Measurements from ENCODE around the gene RASD2.

RASD2 gene

DNA sequence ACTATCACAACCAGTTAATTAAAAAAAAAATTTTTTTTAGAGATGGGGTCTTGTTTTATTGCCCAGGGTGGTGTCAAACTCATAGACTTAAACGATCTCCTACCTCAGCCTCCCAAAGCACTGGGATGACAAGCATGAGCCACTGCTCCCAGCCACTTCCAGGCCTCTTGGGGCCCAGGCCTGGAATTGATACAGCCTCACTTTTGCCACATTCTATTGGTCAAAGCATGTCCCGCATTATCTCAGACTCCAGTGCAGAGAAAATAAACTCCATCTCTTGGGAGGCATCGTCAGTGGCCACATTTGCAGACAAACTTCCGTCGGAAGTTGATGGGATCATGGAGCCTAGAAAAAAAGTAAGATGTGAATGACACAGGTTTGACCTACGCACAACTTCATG is 9.4 kb upstream of the RASD2 start:
- H3K4me1 ChIP-seq (ENCODE audit: insufficient read depth, low read length) = no peaks in the 10 kb centered on the region
- H3K27me3 ChIP-seq (ENCODE audit: insufficient read depth, low read length) = 0 out of 2 replicates have a peak, but pooled peaks cover 5% of the 10 kb centered on the region
- no peak overlapping the region for H3K4me3 ChIP-seq (ENCODE audit: low read length)
- H3K9ac ChIP-seq (ENCODE audit: low read depth, low read length) = no peak overlapping the region
- H3K27ac ChIP-seq (ENCODE audit: low read length) = no peak overlapping the region
- H3K36me3 ChIP-seq (ENCODE audit: insufficient read depth, low read depth, low read length) = no peaks in the 10 kb centered on the region
- no peaks in the 10 kb centered on the region for H3K9me3 ChIP-seq (ENCODE audit: insufficient read depth, low read depth, low read length)

DNA sequence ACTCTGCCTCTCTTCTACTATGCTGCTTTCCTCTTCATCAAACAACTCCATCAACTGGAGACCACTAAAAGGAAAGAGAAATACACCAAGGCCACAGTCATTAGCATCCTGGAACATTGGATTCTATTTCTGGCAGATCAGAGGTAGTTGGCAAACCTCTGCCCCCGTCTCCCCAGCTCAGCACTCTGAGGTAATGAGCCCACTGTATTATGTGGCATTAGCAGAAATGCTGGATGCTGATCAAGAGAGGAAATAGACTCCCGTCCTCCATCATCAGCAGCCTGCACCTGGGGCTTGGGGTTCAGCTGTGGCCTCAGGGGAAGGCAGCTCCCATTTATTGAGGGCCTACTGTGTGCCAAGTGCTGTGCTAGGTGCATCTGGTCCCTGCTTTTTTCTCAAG is 9.0 kb upstream of the RASD2 start:
- Histone ChIP-seq H3K4me1 (ENCODE audit: insufficient read depth, low read length) (no peaks in the 10 kb centered on the region), H3K36me3 (ENCODE audit: insufficient read depth, low read depth, low read length) (no peaks in the 10 kb centered on the region), H3K4me3 (ENCODE audit: low read length) (no peak overlapping the region), H3K9ac (ENCODE audit: low read depth, low read length) (no peak overlapping the region), H3K27me3 (ENCODE audit: insufficient read depth, low read length) (0 out of 2 replicates have a peak, but pooled peaks cover 5% of the 10 kb centered on the region), H3K27ac (ENCODE audit: low read length) (no peak overlapping the region), H3K9me3 (ENCODE audit: insufficient read depth, low read depth, low read length) (no peaks in the 10 kb centered on the region)

DNA sequence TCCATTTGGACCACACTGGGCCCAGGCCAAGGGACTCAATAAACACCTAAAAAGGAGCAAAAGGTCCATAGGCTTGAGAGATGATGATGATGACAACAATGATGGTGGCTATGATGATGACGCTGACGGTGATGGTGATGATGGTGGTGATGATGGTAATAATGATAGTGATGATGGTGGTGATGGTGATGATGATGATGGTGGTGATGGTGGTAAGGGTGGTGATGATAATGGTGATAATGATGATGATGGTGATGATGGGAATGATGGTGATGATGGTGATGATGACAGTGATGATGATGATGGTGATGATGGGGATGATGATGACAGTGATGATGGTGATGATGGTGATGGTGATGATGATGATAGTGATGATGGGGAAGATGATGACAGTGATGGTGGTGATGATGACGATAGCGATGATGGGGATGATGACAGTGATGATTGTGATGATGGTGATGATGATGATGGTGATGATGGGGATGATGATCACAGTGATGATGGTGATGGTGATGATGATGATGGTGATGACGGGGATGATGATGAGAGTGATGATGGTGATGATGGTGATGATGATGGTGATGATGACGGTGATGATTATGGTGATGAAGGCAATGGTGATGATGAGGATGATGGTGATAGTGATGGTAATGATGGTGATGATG is 7.1 kb upstream of the RASD2 start:
- no peaks in the 10 kb centered on the region for H3K36me3 ChIP-seq (ENCODE audit: insufficient read depth, low read depth, low read length)
- no peaks in the 10 kb centered on the region for H3K4me1 ChIP-seq (ENCODE audit: insufficient read depth, low read length)
- peaks cover 8% of the 10 kb centered on the region for H3K27me3 ChIP-seq (ENCODE audit: insufficient read depth, low read length)
- H3K9ac ChIP-seq (ENCODE audit: low read depth, low read length) = no peak overlapping the region
- no peak overlapping the region for H3K4me3 ChIP-seq (ENCODE audit: low read length)
- H3K27ac ChIP-seq (ENCODE audit: low read length) = no peak overlapping the region
- H3K9me3 ChIP-seq (ENCODE audit: insufficient read depth, low read depth, low read length) = no peaks in the 10 kb centered on the region

DNA sequence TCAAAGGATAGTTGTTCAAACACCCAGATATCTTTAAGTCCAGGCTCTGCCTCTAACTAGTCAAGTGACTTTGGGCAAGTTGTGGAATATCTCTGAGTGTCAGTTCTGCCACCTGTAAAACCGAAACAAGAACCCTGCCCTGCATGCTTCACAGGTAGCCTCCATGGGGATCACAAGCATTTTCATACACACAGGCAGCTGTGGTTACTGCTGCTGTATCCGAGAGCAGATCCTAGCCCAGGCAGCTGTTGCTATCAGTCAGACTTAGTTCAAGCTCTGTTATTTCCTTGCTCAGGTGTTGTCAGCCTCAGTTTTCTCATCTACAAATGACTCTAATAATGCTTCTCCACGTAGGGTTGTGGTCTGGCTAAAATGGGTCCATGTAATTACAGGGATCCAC is 6.5 kb upstream of the RASD2 start:
- no peak overlapping the region for H3K27ac ChIP-seq (ENCODE audit: low read length)
- H3K27me3 ChIP-seq (ENCODE audit: insufficient read depth, low read length) = peaks cover 14% of the 10 kb centered on the region
- no peaks in the 10 kb centered on the region for H3K9me3 ChIP-seq (ENCODE audit: insufficient read depth, low read depth, low read length)
- H3K36me3 ChIP-seq (ENCODE audit: insufficient read depth, low read depth, low read length) = no peaks in the 10 kb centered on the region
- H3K4me3 ChIP-seq (ENCODE audit: low read length) = no peak overlapping the region
- no peak overlapping the region for H3K9ac ChIP-seq (ENCODE audit: low read depth, low read length)
- H3K4me1 ChIP-seq (ENCODE audit: insufficient read depth, low read length) = no peaks in the 10 kb centered on the region

- peaks cover 42% of the 10 kb centered on the region for H3K27me3 ChIP-seq (ENCODE audit: insufficient read depth, low read length)
- H3K27ac ChIP-seq (ENCODE audit: low read length) = no peak overlapping the region
- H3K36me3 ChIP-seq (ENCODE audit: insufficient read depth, low read depth, low read length) = no peaks in the 10 kb centered on the region
- H3K9ac ChIP-seq (ENCODE audit: low read depth, low read length) = no peak overlapping the region
- peaks cover 9% of the 10 kb centered on the region for H3K4me1 ChIP-seq (ENCODE audit: insufficient read depth, low read length)
- no peak overlapping the region for H3K4me3 ChIP-seq (ENCODE audit: low read length)
- no peaks in the 10 kb centered on the region for H3K9me3 ChIP-seq (ENCODE audit: insufficient read depth, low read depth, low read length)
Measured at GRCh38 chr22:35537232-35537631, 3.4 kb upstream of the RASD2 start.

DNA sequence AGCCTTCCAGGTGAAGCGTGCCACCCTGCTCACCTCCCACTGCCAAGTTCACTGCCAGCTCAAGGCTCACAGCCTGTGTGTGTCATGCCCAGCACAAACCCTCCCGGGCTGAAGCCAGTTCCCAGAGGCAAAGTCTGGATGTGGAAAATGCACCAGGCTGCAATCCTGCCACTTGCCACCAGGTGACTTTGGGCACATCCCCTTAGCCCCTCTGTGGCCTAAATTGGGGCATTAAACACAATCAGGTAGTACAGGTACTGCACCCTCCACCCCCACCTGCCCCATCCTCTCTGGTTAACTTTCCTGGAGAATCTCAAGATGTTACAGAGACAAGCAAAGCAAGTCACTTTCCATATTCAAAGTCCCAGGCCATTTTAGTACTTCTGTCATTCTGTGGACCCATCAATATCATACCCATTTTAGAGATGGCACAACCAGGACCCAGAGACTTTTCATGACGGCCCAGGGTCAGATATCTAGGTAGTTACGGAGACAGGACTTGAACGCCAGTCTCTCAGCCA is 1.8 kb upstream of the RASD2 start:
- H3K4me1 ChIP-seq (ENCODE audit: insufficient read depth, low read length) = peaks cover 12% of the 10 kb centered on the region
- no peaks in the 10 kb centered on the region for H3K9me3 ChIP-seq (ENCODE audit: insufficient read depth, low read depth, low read length)
- no peak overlapping the region for H3K9ac ChIP-seq (ENCODE audit: low read depth, low read length)

GRCh38 chr22:35539487-35539886 is 1.1 kb upstream of the RASD2 start:
- H3K4me1 ChIP-seq (ENCODE audit: insufficient read depth, low read length) = peaks cover 12% of the 10 kb centered on the region
- H3K27me3 ChIP-seq (ENCODE audit: insufficient read depth, low read length) = peaks cover 54% of the 10 kb centered on the region
- no peak overlapping the region for H3K27ac ChIP-seq (ENCODE audit: low read length)
- H3K4me3 ChIP-seq (ENCODE audit: low read length) = peak overlapping the region; percentile 56
- no peaks in the 10 kb centered on the region for H3K9me3 ChIP-seq (ENCODE audit: insufficient read depth, low read depth, low read length)
- H3K36me3 ChIP-seq (ENCODE audit: insufficient read depth, low read depth, low read length) = no peaks in the 10 kb centered on the region
- H3K9ac ChIP-seq (ENCODE audit: low read depth, low read length) = no peak overlapping the region

More for the DNA sequence above, 1.8 kb upstream of the RASD2 start:
- Histone ChIP-seq H3K36me3 (ENCODE audit: insufficient read depth, low read depth, low read length) (no peaks in the 10 kb centered on the region), H3K4me3 (ENCODE audit: low read length) (no peak overlapping the region), H3K27me3 (ENCODE audit: insufficient read depth, low read length) (peaks cover 53% of the 10 kb centered on the region), H3K27ac (ENCODE audit: low read length) (no peak overlapping the region)

GRCh38 chr22:35539910-35540594 is 579 bp upstream of the RASD2 start:
- H3K4me3 ChIP-seq (ENCODE audit: low read length) = peak overlapping the region; percentile 74
- H3K36me3 ChIP-seq (ENCODE audit: insufficient read depth, low read depth, low read length) = no peaks in the 10 kb centered on the region
- peaks cover 12% of the 10 kb centered on the region for H3K4me1 ChIP-seq (ENCODE audit: insufficient read depth, low read length)
- no peak overlapping the region for H3K27ac ChIP-seq (ENCODE audit: low read length)
- peaks cover 59% of the 10 kb centered on the region for H3K27me3 ChIP-seq (ENCODE audit: insufficient read depth, low read length)
- H3K9me3 ChIP-seq (ENCODE audit: insufficient read depth, low read depth, low read length) = no peaks in the 10 kb centered on the region
- H3K9ac ChIP-seq (ENCODE audit: low read depth, low read length) = no peak overlapping the region

- Histone ChIP-seq H3K27me3 (ENCODE audit: insufficient read depth, low read length) (peaks cover 59% of the 10 kb centered on the region), H3K4me1 (ENCODE audit: insufficient read depth, low read length) (peaks cover 12% of the 10 kb centered on the region), H3K9ac (ENCODE audit: low read depth, low read length) (no peak overlapping the region), H3K36me3 (ENCODE audit: insufficient read depth, low read depth, low read length) (no peaks in the 10 kb centered on the region), H3K4me3 (ENCODE audit: low read length) (peak overlapping the region; percentile 74), H3K9me3 (ENCODE audit: insufficient read depth, low read depth, low read length) (no peaks in the 10 kb centered on the region), H3K27ac (ENCODE audit: low read length) (no peak overlapping the region)
Measured at GRCh38 chr22:35541254-35541748, 670 bp downstream of the RASD2 start.

DNA sequence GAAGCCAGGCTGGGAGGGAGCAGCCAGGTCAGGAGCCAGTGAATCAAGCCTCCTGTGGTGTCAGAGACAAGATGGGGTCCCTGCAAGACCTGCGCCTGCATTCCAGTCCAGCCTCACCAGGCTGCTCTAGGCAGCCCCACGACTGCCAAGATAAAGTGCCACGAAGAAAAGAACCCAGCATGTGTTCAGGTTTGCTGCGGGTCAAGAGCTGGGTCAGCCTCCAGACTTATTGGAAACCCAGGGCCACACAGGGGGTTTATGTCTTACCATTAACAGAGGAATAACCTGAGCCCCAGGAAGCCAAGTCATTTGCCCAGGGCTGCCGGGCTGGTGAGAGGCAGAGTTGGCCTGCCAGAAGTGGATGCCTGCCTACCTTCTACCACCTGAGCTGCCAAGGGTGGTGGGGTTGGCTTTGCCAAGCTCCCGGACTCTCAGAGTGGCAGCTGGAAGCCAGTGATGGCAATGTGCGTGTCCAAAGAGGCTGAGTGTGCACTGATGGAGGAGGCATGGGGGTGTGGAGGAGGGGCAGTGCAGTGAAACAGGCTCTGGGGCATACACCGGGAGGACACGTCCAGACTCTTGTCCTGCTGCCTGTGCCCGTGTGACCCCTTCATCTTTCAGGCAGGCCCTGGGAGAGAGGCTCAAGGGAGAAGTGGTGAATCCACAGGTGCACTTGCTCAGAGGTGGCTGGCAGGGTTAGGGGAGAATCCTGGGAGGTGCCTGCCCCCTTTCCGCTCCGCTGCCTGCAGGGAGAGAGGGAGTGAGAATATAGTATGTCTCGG is 1.7 kb downstream of the RASD2 start:
- Histone ChIP-seq H3K27me3 (ENCODE audit: insufficient read depth, low read length) (peaks cover 59% of the 10 kb centered on the region), H3K27ac (ENCODE audit: low read length) (no peak overlapping the region), H3K4me1 (ENCODE audit: insufficient read depth, low read length) (peaks cover 12% of the 10 kb centered on the region), H3K9ac (ENCODE audit: low read depth, low read length) (no peak overlapping the region), H3K36me3 (ENCODE audit: insufficient read depth, low read depth, low read length) (no peaks in the 10 kb centered on the region), H3K4me3 (ENCODE audit: low read length) (no peak overlapping the region), H3K9me3 (ENCODE audit: insufficient read depth, low read depth, low read length) (no peaks in the 10 kb centered on the region)

GRCh38 chr22:35542939-35543516 is 2.4 kb downstream of the RASD2 start:
- Histone ChIP-seq H3K4me3 (ENCODE audit: low read length) (no peak overlapping the region), H3K4me1 (ENCODE audit: insufficient read depth, low read length) (peaks cover 14% of the 10 kb centered on the region), H3K9me3 (ENCODE audit: insufficient read depth, low read depth, low read length) (no peaks in the 10 kb centered on the region), H3K36me3 (ENCODE audit: insufficient read depth, low read depth, low read length) (no peaks in the 10 kb centered on the region), H3K27ac (ENCODE audit: low read length) (no peak overlapping the region), H3K27me3 (ENCODE audit: insufficient read depth, low read length) (peaks cover 59% of the 10 kb centered on the region), H3K9ac (ENCODE audit: low read depth, low read length) (no peak overlapping the region)
